Activated CD4-positive, CD25-positive, alpha-beta regulatory T cell treated with anti-CD3 and anti-CD28 coated beads, Interleukin-2, amount 50 U/mL, for 16 hours (primary cell): ENCODE measurements around the gene TTC9B.
"Not testable (repeated sequence)": the region's sequence is repeated elsewhere in the genome, so short reads cannot be mapped to it uniquely, and the experiment has no call there.

Experiments used
- DNase-seq: peaks from one replicate; pipeline ENCODE4 v3.0.0-alpha.2; 2020; ENCODE audit warnings: low read depth, low spot score

The TTC9B gene

GRCh38 chr19:40214936-40215335, 3.2 kb downstream of the TTC9B start:
- no peak for DNase-seq

DNA sequence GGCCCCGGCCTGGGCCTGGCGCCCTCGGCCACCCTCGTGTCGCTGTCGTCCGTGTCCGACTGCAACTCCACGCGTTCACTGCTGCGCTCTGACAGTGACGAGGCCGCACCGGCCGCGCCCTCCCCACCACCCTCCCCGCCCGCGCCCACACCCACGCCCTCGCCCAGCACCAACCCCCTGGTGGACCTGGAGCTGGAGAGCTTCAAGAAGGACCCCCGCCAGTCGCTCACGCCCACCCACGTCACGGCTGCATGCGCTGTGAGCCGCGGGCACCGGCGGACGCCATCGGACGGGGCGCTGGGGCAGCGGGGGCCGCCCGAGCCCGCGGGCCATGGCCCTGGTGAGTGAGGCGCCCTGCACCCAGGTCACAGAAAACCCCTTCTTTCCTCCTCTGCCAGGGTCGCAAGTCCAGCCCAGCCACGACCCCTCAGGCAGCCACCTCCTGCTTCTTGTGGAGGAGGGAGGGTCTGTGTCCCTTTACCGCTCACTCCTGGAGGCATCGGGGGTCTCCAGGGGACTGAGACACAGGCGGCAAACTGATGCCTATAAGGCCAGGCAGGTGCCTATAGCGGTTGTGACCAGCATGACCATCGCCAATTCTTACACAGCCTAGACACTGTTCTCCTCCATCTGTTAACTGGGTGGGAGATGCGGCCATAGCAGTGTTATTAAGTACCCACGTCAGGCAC, 4.2 kb downstream of the TTC9B start:
- DNase-seq, result no peak

DNA sequence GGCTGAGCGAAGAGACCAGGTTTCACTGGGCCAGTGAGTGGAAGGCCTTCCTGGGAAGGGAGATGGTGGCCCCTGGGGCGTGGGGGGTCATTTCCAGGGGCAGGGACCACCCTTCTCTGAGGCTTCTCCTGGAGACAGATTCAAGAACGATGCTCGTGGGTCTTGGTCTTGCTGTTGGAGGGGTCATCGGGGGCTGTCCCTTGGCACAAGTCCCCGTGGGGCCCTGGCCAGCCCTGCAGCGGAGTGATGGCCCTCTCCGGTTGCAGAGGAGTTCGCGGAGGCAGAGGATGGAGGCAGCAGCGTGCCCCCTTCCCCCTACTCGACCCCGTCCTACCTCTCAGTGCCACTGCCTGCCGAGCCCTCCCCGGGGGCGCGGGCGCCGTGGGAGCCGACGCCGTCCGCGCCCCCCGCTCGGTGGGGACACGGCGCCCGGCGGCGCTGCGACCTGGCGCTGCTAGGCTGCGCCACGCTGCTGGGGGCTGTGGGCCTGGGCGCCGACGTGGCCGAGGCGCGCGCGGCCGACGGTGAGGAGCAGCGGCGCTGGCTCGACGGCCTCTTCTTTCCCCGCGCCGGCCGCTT, 4.8 kb downstream of the TTC9B start:
- no peak for DNase-seq

DNA sequence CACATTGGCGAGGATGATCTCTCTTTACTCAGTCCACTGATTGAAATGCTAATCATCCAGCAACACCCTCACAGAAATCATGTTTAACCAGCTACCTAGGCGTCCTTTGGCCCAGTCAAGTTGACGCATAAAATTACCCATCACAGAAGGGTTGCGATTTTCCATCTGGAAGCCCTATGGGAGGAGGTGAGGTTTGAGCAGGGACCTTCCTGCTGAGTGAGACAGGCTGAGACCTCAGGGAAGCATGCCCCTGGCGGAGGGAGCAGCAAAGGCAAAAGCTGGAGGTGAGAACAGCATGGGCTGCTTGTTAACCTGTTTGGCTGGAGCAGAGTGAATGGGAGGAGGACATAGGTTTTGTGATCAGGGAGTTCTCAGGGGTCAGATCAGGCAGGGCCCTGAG, 7.3 kb downstream of the TTC9B start:
- DNase-seq, result no peak

DNA sequence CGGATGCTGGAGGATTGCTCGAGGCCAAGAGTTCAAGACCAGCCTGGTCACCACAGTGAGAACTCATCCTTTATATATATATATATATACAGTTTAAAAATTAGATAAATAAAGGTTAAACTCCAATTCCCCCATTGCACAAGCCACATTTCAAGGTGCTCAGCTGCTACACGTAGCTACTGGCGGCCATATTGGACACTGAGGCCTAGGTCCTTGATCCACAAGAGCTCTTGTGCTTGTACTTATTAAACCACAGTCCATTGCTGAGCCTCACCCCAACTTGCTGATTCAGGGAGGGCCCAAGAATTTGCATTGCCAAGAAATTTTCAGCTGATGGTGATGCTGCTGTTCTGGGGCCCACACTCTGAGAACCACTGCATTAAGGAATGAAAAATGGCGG, 9.6 kb downstream of the TTC9B start:
- DNase-seq, result no peak

DNA sequence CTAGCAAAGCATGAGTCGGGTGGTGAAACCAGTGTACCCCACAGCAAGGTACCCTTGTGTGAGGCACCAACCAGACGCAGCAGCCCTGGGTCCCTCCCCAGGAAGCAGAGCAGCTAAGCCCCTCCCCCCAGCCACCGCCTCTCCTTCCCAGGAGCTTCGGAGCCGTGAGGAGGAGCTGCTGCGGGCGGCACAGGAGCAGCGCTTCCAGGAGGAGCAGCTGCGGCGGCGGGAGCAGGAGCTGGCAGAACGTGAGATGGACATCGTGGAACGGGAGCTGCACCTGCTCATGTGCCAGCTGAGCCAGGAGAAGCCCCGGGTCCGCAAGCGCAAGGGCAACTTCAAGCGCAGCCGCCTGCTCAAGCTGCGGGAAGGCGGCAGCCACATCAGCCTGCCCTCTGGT, 12.4 kb downstream of the TTC9B start:
- no peak for DNase-seq

DNA sequence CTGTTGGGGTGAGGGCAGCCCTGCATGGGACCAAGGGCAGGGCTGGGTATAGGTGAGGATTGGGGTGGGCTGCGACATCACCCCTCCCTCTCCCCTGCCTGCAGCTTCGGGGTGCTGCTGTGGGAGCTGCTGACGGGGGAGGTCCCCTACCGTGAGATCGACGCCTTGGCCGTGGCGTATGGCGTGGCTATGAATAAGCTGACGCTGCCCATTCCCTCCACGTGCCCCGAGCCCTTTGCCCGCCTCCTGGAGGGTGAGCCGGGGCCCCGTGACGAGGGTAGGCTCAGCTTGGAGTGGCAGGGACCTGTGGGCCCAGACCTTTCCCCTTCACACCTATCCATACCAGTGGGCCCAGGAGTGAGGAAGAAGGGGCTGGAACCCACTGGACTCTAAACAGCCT, 13.8 kb downstream of the TTC9B start:
- DNase-seq, result no peak

DNA sequence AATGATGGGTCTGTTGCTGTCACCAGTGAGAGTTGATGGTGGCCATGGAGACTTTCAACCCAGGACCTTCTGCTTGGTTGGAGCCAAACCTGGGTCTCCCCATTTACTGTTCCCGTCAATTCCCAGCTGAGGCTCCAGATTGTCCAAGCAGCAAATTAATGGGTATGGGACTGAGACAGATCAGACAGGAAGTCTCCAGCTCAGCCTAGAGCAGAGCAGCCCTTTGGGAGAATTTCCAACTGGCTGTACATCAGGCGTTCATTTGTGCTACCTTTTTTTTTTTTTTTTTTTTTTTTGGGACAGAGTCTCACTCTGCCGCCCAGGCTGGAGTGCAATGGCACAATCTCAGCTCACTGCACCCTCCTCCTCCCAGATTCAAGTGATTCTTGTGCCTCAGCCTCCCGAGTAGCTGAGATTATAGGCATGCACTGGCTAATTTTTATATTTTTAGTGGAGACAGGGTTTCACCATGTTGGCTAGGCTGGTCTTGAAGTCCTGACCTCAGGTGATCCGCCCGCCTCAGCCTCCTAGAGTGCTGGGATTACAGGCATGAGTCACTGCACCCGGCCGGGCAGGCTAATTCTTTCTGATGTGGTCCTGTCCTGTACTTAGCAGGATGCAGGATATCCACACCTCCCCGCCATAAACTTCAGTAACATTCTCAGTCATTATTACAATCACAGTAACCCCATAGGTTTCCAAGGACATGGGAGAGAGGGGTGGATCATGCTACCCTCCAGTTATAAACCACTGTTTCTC, 17.7 kb downstream of the TTC9B start:
- DNase-seq, result no peak

DNA sequence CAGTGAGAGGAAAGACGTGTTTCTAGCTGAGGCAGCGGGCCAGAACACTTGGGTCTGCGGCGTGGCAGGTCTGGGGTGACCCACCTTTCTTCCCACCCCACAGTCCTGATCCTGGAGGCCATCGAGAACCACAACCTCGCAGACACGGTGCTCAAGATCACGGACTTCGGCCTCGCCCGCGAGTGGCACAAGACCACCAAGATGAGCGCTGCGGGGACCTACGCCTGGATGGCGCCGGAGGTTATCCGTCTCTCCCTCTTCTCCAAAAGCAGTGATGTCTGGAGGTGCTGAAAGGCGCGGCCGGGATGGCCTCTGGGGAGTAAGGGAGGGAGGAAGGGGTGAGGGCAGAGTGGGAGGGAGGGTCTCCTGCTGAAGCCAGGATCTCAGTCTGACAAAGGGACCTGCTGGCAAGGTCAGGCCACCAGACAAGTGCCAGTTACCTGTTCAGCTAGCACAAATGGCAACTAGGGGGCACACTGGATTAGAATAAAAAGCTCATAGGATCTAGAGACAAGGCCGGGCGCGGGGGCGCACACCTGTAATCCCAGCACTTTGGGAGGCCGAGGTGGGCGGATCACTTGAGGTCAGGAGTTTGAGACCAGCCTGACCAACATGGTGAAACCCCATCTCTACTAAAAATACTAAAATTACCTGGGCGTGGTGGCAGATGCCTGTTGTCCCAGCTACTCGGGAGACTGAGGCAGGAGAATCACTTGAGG, 19.8 kb downstream of the TTC9B start:
- no peak for DNase-seq

GRCh38 chr19:40193587-40193849, 24.7 kb downstream of the TTC9B start:
- no peak for DNase-seq

GRCh38 chr19:40192758-40193586, 25.2 kb downstream of the TTC9B start:
- DNase-seq, result no peak

- DNase-seq, result no peak
These were observed 26.1 kb downstream of the TTC9B start for GRCh38 chr19:40191836-40192646.

DNA sequence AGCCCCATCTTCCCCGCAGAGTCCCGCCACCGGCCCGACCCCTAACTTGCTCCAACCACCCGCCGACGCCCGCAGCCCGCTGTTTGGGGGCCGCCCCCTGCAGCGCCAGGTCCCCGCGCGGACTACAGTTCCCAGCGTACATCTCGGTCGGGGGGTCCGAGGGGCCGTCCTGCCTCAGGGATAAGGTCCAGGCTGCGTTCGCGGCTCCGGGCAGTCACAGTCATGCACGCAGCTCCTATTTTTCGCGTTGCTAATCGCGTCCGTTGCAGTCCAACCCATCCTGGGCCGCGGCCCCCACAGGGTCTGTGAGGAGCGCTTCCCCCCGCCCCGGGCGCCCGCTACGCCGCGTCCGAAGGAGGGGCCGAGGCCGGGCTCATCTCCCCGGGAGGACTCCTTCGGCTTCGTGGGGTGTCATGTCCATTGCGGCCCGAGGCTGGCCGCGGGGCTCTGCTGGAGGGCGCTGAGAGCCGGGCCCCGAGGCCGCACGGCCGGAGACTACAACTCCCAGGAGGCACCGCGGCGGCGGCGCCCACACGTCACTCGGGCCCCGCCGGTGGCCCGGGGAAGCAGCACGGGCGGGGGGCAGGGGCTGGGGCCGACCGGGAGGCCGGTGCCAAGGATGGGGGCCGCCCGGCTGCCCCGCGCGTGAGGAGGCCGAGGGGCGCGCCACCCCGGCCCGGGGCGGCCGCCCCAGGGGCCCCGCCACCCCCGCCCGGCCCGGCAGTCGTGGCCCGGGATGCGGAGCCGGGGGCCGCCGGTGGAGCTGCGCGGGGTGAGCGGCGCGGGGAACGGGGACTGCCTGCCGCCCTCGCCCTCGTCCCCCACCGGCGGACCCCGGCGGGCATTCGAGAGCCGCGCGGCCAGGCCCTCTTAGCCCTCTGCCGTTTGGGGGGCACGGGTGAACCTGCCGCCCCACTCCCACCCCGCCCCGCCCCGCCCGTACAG, 27.0 kb downstream of the TTC9B start, which contains the start of gene MAP3K10:
Gene MAP3K10, plus strand, starts transcription at position 536 of the 945 bp plus-strand sequence. CDS start 606 bp downstream, outside the sequence.
- DNase-seq, result peak; percentile 40

- no peak for DNase-seq
These were observed 33.9 kb downstream of the TTC9B start for GRCh38 chr19:40184273-40184672.

GRCh38 chr19:40178756-40179155, 39.4 kb downstream of the TTC9B start:
- DNase-seq, result no peak

GRCh38 chr19:40177286-40178070, 40.7 kb downstream of the TTC9B start:
- DNase-seq, result no peak

GRCh38 chr19:40175820-40176219, 42.4 kb downstream of the TTC9B start:
- DNase-seq, result no peak

DNA sequence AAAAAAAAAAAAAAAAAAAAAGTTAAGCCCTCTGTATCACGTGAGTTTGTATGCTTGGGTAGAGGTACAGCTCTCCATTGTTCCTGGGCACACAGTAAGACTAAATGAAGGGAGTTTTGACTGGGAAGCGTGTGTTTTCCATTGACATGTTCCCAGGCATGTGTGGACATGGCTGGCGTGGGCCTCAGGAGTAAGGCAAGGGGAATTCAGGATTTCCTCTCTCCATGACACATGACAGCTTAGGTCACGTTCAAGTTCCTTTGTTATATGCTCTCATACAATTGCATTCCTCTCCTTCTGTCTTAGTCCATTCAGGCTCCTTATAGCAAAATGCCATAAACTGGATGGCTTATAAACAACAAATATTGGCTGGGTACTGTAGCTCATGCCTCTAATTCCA, 44.1 kb downstream of the TTC9B start:
- no peak for DNase-seq

- DNase-seq, result not testable (repeated sequence)
These were observed 46.9 kb downstream of the TTC9B start for GRCh38 chr19:40171293-40171692.
